Measurements from ENCODE around the gene SLC35G1.
A peak's percentile ranks its signal among the peaks of the same experiment; 100 is the strongest.

Gene SLC35G1

DNA sequence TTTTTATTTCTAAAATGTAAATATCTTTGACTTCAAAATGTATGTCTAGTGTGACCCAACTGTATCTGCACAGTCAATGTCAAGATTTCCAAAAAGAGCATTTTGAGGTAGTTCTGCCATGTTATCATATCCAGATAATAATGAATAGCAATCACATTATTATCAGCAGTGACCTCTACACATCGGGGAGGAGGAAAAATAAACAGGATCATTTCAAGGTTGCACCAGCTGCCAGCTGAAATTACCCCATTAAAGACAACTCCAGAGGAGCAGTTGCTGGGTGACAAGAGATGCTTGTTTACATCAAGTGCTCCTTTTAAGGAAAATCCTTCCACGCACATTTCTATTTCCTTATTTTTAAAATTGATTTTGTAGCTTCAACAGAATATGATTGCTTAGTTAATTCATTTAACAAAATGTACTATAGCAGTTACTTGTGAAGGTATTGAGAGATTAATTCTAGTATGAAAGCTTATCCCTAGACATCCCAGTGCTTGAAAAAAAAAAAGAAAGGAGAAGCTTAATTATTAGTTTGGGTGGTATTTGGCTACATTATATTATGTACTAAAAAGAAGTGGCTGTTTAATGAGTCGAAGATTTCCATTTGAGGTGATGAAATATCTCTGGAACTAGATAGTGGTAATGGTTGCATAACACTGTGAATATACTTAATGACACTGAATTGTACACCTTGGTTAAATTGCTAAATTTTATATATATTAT lies 19.3 kb upstream of the SLC35G1 start:
- in situ Hi-C loops (cut with MboI; ENCODE audit: low pct_unique_long_range_greater_than_20kb, low sequenced_read_pairs), result no loop called here
- DNase-seq, result no peak

DNA sequence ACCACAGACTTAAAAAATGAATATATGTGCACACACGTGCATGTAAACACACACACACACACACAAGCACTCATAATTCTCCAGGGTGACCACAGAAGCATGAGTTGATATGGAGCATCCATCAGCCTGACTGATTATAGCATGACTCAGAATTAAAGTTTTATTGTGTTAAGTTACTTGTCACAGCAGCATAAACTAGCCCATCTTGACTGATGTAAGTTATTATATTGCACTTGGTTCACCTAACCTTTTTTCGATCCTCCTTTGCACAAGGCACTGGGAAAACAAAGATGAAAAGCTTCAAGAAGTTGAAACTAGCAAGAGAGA lies 18.8 kb upstream of the SLC35G1 start:
- in situ Hi-C loops (cut with MboI; ENCODE audit: low pct_unique_long_range_greater_than_20kb, low sequenced_read_pairs), result no loop called here

DNA sequence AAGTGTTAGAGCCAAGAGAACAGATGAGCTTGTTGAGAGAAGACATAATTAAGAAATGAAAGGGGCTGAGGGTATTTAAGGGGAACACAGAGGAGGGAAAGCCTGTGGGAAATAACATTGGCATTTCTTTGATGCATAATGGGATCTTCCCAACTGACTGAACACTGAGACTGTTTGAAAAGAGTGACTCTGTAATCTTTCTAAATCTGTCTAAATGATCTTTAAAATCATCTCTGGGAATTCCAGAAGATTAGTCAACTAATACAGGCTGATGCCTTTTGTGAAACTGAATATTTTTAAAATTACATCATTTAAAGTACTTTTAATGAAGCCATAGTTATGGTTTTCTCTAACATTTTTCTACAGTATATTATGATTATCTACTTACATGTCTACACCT lies 17.4 kb upstream of the SLC35G1 start:
- in situ Hi-C loops (cut with MboI; ENCODE audit: low pct_unique_long_range_greater_than_20kb, low sequenced_read_pairs), result no loop called here

More for the DNA sequence above, 18.8 kb upstream of the SLC35G1 start:
- DNase-seq, result no peak

DNA sequence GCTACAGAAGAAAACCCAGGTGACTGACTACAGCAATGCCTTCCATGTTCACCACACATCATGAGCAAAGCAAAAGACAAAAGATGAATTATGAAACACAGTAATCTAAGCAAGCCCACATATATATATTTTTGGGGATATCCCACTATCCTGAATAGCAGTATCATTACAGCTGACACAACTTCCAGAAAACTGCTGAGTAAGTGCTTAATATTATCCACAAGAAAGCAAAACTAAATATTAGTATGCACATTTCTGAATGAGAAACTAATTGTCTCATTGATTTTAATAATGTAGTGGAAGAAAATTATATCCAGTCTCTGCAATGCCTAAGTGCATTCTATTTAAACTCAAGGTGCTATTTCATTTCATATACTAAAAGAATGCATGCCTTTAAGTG lies 14.5 kb upstream of the SLC35G1 start:
- in situ Hi-C loops (cut with MboI; ENCODE audit: low pct_unique_long_range_greater_than_20kb, low sequenced_read_pairs), result no loop called here

More for the DNA sequence above, 17.4 kb upstream of the SLC35G1 start:
- DNase-seq, result no peak

DNA sequence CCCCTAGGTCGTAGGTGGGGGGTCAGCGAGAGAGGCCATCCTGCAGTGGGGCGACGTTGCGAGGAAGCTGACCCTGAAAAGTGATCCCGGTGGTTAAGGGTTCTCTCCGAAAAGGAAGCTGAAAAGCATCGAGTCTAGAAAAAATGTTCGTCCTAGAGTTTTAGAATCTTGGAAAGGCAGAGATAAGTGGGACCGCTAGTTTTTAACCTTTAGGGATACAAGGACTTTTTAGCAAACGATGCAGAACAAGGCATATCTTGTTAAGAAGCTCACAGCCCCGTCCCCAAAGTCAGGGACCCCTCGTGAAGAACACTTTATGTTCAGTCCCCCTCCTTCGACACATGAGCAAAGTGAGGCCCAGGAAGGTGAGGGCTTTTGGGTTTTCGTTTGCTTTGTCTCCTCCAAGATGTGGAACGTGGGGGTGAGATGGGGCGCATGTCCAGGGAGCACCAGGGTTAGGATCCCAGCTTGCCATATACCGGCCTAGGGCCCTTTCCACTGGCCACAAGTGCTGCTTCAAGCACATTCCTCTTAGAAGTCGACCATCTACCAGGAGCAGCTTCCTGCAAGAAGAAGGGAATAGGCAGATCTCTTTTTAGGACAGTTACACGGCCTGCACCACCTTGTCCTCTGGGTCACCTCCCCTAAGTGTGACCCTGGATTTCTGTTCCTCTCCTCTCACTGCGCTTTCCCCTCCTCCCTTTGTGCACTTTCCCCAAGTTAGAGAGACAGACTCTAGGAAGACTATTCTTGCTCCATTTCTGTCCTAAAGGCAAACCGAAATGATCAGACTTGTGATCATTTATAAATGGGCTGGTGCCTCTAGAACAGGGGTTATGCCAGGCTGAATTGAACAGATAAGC lies 969 bp downstream of the SLC35G1 start:
- in situ Hi-C loops (cut with MboI; ENCODE audit: low pct_unique_long_range_greater_than_20kb, low sequenced_read_pairs), result no loop called here
- DNase-seq, result peak; percentile 26

More for the DNA sequence above, 14.5 kb upstream of the SLC35G1 start:
- no peak for DNase-seq

DNA sequence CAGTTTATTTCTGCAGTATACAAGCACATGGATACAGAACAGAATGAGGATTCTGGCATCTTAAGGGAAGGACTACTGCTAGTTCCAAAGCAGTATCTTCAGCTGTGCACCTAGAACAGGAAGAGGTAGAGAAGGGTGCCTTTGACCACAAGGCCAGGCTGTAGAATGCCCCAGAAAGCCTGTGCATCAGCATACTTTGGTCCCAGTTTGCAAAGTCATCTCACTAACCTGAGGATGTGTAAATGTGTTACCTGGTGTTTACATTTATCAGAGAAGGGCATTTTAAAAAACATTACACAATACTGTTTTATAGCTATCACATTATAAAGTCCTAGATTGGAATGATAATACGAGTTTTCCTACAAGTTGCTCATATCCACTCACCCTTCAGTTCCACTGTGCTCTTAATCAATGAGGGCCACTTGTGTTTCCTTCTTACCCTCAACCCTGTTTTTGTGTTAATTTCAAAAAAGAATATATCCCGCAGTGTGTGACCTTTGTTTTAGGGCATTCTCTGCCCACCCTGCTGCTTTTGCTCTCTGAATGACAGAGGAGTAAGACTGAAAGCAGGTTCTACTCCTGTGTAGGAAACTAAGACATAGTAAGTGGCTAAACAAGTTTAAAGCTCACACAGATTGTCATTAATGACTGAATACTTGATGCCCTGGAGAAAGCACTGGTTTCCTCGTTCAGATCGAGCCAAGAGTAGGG lies 3.4 kb downstream of the SLC35G1 start:
- DNase-seq, result no peak
- in situ Hi-C loops (cut with MboI; ENCODE audit: low pct_unique_long_range_greater_than_20kb, low sequenced_read_pairs), result no loop called here

DNA sequence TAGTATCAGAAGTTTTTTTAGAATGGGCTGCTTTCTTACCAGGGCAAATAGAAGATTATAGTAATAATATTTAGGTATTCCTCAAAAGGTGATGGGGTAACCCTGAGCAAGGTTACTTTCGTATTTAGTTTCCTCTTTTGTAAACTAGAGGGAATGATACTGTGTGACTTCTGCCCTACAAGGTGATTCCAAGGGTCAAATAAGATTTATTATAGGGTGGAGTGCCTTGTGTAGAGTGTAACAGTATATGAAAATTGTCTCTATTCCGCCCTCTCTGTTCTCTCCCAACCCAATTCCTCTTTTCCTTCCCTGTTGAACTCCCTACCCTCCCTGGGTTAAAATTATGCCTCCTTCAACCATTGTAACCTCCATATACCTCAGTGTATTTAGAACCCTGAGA lies 5.3 kb downstream of the SLC35G1 start:
- in situ Hi-C loops (cut with MboI; ENCODE audit: low pct_unique_long_range_greater_than_20kb, low sequenced_read_pairs), result no loop called here
- DNase-seq, result no peak

DNA sequence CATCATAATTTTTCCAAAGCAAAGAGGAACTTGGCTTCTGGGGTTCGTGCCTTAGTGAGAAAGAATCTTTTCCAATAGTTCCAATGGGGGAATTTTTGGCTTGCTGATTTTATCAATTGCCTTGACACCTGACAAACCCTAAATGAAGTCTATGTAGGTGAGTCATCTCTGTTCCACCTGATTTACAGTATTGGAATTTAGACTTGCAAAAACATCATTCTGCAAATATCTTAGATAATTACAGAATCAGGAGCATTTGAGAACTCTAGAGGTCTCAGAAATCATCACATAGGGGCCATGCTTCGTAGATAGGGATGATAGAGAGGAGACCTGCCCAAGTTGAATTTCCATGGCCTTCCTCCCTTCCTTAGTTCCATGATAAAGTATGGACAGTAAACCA lies 9.3 kb downstream of the SLC35G1 start:
- in situ Hi-C loops (cut with MboI; ENCODE audit: low pct_unique_long_range_greater_than_20kb, low sequenced_read_pairs), result no loop called here
- DNase-seq, result no peak

DNA sequence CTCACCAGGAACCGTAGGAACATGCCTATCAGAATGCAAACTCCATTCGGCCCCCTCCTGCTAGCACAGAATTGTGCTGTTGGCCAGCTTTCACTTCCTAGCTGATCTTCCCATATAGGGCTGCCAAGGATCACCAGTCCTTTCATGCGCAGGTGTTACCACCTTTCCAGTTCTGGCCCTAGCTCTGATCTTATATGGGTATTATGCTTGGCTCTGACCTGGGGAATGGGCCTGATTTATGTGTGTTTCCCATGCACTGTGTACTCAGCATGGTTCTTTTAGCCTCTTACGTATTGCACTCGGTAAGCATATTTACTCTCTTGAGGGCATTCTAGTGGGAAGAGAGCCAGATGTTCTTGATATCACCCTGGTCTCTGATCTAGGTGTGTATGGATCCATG lies 11.1 kb downstream of the SLC35G1 start:
- in situ Hi-C loops (cut with MboI; ENCODE audit: low pct_unique_long_range_greater_than_20kb, low sequenced_read_pairs), result no loop called here
- no peak for DNase-seq

DNA sequence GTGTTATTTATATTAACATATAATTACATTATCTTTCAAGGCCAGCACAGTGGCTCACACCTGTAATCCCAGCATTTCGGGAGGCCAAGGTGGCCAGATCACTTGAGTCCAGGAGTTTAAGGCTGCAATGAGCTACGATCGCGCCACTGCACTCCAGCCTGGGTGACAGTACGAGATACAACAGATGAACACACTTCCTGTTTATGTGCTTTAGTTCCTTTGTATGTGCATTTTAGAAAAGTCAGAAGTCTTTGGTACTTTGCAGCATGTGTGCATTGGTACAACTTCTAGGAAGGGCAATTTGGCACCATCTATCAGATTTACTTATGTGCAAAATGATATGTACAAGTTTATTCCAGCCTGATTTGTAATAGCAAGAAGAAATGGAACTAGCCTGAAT lies 13.3 kb downstream of the SLC35G1 start:
- DNase-seq, result no peak
- in situ Hi-C loops (cut with MboI; ENCODE audit: low pct_unique_long_range_greater_than_20kb, low sequenced_read_pairs), result no loop called here

DNA sequence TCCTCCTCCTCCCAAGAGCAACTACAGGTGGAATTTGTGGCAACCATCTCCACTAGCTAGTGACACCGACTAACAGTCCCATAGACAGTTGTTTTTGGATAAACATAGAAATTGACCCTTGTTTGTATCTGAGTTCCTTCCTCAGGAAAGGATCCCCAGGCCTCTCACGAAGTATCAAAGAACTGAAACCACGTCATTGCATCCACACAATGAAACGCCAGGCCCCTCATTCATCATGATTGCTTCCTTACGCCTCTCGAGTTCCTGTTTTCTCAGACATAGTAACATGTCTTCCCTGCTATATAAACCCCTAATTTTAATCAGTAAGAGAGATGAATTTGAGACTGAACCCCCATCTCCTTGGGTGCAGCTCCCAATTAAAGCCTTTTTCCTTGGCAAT lies 18.1 kb downstream of the SLC35G1 start:
- in situ Hi-C loops (cut with MboI; ENCODE audit: low pct_unique_long_range_greater_than_20kb, low sequenced_read_pairs), result no loop called here
- peak; percentile 21 for DNase-seq

DNA sequence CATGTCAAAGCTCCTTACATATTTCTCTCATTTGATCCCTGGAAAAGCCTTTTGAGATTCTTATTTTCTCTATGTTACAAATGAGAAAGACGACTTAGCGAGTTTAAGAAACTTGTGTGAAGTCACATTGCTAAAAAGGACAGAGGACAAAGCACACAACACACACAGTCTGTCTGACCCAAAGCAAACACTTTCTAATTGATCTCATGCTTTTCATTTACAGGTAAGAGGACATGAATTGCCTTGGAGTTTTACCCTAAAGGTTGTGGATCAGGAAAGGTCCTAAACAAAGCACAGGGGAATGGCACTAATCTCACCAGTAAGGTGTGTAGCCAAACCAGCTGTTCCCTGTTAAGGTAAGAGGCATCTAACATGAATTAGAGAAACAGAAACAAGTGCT lies 18.7 kb downstream of the SLC35G1 start:
- DNase-seq, result no peak
- in situ Hi-C loops (cut with MboI; ENCODE audit: low pct_unique_long_range_greater_than_20kb, low sequenced_read_pairs), result no loop called here

DNA sequence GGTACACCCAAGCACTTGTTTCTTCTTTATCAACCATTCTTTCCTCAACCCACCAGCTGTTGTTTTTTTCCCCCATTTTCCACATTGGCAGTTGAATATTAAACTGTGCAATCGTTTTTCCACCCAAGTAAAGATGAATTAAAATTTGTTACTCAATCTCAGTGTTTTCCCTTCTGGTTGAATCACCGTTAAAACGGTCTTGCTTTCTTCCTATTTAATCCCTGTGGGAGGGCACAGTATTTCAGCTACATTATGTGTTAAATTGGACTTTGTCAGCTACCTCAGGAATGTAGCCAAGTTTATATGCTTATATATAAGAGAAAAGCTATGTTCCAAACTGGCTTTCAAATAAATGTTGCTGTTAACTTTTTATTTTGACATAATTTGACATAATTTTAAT lies 19.9 kb downstream of the SLC35G1 start:
- no peak for DNase-seq
- in situ Hi-C loops (cut with MboI; ENCODE audit: low pct_unique_long_range_greater_than_20kb, low sequenced_read_pairs), result no loop called here

DNA sequence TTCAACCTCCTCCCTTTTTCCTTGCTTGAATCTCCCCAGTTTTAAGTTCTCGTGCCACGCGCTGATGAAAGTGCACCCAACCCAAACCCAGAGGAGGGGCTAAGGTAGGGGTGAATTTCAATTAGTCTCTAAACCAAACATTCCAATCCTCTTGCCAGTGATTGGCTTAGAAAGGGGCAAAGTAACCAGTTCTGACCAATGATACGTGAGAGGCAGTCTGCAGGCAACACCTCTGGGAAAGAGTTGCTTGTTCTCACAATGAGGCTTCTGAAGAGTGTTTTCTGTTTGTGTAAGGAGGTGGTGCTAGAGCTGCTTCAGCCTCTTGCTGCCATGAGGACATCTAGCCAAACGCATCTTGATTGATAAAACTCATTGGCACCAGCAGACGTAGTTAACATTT lies 21.8 kb downstream of the SLC35G1 start:
- in situ Hi-C loops (cut with MboI; ENCODE audit: low pct_unique_long_range_greater_than_20kb, low sequenced_read_pairs), result no loop called here
- DNase-seq, result no peak

DNA sequence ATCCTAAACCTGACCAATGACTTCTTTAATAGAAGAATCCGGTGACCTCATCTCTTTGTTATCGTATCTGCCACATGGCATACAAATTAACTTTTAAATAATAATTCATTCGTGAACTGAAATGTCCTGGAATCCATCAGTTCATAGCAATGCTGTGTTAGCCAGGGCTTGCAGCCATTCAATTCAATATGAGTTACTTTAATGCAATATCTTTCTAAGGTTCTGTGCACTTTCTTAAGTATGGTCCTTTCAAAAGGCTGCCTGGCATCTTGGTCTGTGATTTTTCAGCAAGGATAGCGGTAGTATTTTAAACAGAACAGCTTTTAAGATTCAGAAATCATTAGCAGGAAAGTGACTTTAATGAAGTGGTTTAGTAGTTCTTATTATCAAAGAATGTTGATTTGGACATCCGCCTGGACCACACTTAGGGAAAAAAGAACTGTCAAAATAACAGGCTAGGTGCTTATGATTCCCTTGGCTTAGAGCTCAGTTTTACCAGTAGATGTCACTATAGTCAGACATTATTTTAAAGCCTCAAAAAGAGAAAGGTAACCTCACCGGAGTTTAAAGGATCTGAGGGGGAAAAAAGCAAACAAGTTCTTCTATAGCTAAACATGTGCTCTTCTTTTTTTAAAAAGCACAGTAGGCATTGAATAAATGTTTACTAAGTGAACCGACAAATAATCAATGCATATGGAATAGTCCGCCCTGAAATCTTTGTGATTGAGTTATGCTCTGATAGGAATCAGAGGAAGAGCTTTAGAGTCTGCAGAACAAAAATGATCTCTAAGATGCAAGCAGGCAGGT lies 22.7 kb downstream of the SLC35G1 start:
- peak; percentile 27 for DNase-seq
- in situ Hi-C loops (cut with MboI; ENCODE audit: low pct_unique_long_range_greater_than_20kb, low sequenced_read_pairs), result no loop called here

DNA sequence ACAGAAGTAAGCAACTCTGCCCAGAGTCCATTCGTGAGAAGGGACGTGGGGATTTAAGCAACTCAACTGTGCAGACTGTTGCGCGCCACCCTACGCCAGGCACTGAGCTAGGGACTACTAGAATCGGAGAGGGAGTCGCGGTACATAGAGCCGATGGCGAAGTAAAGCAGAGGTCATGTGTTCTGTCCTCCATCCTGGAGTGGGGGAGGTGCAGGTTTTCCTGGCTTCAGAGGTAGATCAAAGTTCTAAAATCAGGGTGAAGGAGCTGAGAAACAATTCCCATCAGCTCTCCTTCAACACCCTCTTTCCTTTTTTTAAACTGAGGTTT lies 23.2 kb downstream of the SLC35G1 start:
- in situ Hi-C loops (cut with MboI; ENCODE audit: low pct_unique_long_range_greater_than_20kb, low sequenced_read_pairs), result no loop called here

DNA sequence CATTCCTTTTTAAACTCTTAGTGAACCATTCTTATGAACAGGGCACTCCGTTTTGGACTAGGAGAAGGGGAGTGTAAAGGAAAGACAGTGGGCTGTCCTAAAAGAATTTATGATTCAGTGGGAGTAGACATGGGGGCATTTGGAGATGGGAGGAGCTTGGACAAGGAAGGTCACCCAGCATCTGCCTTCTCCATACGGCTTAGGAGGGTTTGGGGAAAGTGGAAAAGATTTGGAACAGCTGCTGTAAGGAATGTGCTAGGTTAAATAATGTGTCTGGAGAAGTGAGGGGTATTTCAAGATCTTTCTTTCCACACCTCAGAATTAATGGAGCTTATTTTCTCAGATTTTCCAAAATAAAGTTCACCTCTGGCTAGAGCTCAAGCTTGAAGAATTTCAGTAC lies 24.0 kb downstream of the SLC35G1 start:
- DNase-seq, result no peak
- in situ Hi-C loops (cut with MboI; ENCODE audit: low pct_unique_long_range_greater_than_20kb, low sequenced_read_pairs), result no loop called here

More for the DNA sequence above, 23.2 kb downstream of the SLC35G1 start:
- no peak for DNase-seq

DNA sequence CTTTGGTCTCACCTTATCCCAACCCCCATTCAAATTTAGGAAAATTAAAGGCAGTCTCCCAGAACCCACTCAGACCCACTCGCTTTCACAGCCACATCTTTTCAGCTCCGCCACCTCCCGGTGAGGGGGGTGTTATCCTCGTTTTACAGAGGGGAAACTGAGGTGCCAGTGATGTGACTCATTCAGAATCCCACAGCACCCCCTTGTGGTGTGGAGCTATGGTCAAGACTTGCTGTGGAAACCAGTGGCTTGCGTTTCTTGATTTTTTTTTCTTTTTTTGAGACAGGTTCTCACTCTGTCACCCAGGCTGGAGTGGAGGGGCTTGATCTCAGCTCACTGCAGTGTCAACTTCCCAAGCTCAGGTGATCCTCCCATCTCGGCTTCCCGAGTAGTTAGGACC lies 27.6 kb downstream of the SLC35G1 start:
- in situ Hi-C loops (cut with MboI; ENCODE audit: low pct_unique_long_range_greater_than_20kb, low sequenced_read_pairs), result no loop called here
- DNase-seq, result no peak

DNA sequence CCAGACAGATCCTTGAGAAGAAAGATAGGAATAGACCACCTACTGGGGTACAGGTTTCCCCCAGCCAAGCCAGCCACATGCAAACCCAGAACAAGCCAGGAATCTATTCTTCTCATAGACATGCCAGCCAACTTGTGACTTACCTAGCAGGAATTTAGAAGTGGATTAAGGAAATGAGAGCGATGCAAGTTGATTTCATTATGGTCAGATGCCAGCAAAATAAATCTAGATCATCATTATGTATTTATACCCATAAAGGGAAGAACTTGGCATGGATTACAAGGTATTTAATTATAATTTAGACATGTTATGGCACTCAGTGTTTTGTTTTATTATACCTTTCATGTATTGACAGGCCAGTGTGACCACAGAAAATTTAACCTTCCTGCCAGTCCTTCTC lies 32.8 kb downstream of the SLC35G1 start:
- DNase-seq, result no peak
- in situ Hi-C loops (cut with MboI; ENCODE audit: low pct_unique_long_range_greater_than_20kb, low sequenced_read_pairs), result no loop called here
